HL-60/S4 treated with retinoic acid at 250 ng/mL for 4 days and 3 days (cell line): Measurements from ENCODE around the gene PSMC6.
"Not testable (repeated sequence)": the region's sequence is repeated elsewhere in the genome, so short reads cannot be mapped to it uniquely, and the experiment has no call there.

ENCODE experiments used
- in situ Hi-C: fragments of 300-500 bp; cut with MboI; formaldehyde crosslinking; loops from 2 replicates; pipeline ENCODE4 v1.7.0; 2022; ENCODE audit warnings: low sequenced_read_pairs

The PSMC6 gene

DNA sequence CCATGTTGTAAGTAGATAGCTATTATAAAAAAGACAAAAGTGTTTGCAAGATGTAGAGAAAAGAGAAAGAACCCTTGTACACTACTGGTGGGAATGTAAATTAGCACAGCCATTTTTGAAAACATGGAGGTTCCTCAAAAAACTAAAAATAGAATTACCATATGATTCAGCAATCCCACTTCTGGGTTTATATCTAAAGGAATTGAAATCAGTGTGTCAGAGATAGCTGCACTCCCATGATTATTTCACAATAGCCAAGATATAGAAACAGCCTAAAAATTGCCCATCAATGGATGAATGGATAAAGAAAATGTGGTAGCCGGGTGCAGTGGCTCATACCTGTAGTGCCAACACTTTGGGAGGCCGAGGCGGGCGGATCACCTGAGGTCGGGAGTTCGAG lies 9.2 kb downstream of the PSMC6 start:
- in situ Hi-C loops: no loop called here

DNA sequence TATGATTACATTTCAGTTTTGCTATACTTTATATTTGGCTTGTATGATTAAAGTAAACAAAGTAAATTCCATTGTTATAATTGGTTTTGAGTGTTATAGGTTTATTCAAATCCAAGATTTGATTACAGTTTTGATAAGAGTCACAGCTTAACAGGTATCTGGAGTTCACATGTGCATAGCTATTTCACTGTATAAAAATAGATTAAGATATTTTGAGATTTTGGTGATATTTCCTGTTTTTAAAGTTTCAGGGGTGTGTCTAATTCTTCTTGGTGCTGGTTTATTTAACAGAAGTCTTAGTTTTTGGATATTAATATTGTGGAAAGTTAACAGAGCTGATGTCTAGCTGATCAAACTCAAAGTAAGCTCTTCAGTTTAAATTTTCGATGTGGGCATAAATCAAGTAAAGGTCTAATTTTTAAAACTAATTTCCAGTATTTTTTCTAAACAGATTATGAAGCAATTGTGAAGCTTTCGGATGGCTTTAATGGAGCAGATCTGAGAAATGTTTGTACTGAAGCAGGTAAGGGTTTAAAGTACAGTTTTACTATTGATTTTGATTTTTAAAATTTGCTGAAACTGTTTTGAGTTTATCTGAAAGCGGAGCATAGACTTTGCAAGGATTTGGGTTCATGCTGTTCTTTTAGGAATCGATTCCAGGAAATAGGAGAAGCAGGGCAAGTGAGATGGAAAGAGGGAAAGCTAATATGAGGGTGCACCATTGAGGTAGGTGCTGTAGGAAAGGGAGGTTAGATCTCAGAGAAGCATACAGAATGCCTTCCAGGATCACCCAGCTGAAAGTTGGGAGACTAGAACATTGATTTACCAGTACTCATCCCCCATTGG lies 16.7 kb downstream of the PSMC6 start:
- in situ Hi-C loops: no loop called here

DNA sequence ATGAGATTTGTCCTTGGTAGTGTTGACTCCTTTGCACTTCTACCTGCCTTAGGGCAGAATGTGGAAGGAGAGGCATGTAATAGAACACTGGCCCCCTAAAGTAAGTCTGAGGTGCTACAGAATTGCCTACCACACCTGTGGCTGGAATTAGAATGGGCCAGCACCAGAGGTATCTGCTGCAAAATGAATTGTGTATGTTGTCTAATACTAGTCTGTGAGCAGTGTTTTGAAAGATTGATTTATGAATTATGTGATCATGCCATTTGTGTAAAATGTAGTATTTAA lies 17.3 kb downstream of the PSMC6 start:
- in situ Hi-C loops: no loop called here

GRCh38 chr14:52727509-52727908 lies 20.5 kb downstream of the PSMC6 start:
- in situ Hi-C loops: not testable (repeated sequence)

DNA sequence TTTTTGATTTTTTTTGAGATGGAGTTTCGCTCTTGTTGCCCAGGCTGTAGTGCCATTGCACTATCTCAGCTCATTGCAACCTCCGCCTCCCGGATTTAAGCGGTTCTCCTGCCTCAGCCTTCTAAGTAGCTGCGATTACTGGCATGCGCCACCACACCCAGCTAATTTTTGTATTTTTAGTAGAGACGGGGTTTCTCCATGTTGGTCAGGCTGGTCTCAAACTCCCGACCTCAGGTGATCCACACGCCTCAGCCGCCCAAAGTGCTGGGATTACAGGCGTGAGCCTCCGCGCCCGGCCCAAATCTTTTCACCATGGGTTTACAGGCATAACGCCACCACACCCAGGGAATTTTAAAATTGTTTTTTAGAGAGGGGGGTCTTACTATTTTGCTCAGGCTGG lies 22.0 kb downstream of the PSMC6 start:
- in situ Hi-C loops: not testable (repeated sequence)

DNA sequence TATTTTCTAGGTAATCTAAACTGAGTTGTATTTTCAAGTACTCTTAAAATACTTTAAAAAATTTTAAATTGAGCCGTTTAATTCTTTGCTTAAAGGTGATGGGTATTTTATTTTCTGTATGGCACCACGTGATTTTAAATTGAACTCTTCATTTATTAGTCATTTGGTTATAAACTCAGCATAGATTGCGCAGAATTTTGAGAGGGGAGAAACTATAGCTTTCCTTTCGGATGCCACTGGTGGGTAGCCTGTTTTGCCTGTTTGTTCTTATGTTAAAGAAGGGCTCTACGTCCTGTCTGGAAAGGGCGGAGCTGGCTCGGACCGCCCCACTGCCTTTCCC lies 22.6 kb downstream of the PSMC6 start:
- in situ Hi-C loops: no loop called here

DNA sequence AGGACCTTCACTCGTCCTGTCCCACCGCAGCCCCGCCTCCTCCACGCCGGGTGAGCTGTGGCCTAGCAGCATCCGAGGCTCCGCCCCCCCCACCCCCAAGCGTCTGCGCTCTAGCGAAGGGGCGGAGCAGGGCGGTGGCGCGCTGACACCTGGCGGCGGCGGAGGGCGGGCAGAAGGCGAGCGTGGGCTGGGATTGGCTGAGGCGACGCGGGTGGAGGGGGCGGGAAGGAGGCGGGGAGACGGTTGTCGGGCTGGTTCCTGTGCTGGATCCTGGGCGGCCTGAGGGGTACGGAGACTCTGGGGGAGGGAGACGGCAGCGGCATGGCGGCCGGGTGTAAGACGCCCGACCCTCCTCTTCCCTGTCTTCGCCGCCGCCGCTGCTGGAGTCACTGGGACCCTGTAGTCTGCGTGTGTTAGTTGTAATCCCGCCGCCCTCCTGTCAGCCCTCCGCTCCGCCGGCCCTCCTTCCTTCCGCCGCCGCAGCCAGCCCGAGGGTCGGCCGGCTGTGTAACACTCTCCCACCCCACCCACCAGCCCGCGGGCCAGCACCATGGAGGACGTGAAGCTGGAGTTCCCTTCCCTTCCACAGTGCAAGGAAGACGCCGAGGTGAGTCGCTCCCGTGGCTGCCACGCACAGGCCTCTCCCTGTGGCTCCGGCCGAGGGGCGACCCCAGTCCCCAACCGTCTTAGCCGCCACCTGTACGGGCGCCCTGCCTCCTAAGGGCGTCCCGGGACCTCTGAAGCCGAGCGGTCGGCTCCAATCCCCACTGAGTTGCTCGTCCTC lies 23.1 kb downstream of the PSMC6 start, which contains the start of gene STYX:
Gene STYX (plus strand): TSS at position 242 of the 784 bp plus-strand sequence. CDS start 309 bp downstream, at position 551.
- in situ Hi-C loops: no loop called here

- in situ Hi-C loops: no loop called here
Measured at GRCh38 chr14:52730709-52731111, 23.7 kb downstream of the PSMC6 start.

GRCh38 chr14:52733824-52734223 lies 26.8 kb downstream of the PSMC6 start:
- in situ Hi-C loops: no loop called here

- in situ Hi-C loops: no loop called here
Measured at GRCh38 chr14:52735921-52736489, 29.0 kb downstream of the PSMC6 start.

GRCh38 chr14:52738409-52738808 lies 31.4 kb downstream of the PSMC6 start:
- in situ Hi-C loops: no loop called here

DNA sequence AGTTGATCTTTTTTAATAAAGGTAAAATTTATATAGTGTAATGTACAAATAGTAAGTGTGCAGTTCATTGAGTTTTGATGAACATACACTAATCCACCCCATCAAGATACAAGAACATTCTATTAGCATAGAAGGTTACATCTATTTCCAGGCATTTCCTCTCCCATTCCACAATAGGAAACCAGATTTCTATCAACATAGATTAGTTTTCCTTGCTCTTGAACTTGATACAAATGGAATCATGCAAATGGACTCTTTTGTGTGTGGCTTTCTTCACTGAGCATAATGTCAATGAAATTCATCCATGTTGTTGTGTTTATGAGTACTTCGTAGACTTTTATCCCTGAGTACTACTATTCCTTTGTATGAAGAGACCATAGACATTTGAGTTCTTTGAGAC lies 33.8 kb downstream of the PSMC6 start:
- in situ Hi-C loops: no loop called here

- in situ Hi-C loops: no loop called here
Measured at GRCh38 chr14:52741865-52742264, 34.9 kb downstream of the PSMC6 start.

DNA sequence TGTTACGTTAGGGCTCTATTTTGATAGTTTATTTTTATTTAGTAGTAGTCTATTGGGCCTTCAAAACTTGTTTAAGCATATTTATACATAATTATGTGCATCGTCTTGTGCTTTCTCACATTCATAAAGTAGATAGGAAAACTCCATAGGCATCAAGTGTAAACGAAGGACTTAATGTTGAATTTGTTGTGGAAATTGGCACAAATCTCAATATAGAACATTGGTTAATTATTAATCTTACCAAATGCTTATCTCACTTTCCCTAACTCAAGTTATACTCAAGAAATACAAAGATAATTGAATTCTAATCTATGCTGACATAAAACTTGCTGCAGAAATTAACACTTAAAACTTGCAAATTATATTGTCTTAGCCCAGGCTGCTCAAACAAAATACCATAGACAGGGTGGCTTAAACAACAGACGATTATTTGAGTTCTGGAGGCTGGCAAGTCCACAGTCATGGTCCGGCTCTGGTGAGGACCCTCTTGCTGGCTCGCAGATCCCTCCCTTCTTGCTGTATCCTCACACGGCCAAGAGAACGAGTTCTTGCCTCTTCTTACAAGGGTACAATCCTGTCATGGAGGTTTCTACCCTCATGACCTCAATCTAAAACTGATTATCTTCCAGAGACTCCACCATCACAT lies 41.8 kb downstream of the PSMC6 start:
- in situ Hi-C loops: no loop called here

DNA sequence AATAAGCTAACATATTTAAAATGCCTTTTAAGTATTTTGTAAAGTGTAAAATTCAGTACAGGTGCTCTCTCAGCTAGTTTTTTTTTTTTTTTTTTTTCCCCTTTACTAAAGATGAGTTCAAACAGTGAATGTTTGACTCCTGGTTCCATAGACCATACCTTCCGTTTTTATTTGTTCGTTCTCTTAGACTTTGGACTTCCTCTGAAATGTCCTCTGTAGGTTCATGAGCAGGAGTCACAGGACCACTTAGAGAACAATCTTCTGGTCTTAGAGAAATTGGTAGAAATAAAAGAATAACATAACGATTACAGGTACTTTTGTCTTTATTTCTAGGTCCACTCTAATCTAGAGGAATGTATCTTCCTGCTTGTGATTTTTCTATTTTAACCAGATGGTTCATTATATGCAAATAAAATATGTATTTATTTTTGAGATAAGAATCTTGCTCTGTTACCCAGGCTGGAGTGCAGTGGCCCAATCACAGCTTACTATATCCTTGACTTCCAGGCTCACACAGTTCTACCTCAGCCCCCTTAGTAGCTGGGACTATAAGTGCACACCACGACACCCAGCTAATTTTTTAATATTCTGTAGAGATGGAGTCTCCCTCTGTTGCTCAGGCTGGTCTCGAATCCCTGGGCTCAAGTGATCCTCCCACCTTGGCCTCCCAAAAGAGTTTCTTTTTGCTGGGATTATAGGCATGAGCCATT lies 48.8 kb downstream of the PSMC6 start:
- in situ Hi-C loops: no loop called here

- in situ Hi-C loops: no loop called here
Measured at GRCh38 chr14:52759145-52759544, 52.1 kb downstream of the PSMC6 start.

GRCh38 chr14:52762923-52763322 lies 55.9 kb downstream of the PSMC6 start:
- in situ Hi-C loops: not testable (repeated sequence)

DNA sequence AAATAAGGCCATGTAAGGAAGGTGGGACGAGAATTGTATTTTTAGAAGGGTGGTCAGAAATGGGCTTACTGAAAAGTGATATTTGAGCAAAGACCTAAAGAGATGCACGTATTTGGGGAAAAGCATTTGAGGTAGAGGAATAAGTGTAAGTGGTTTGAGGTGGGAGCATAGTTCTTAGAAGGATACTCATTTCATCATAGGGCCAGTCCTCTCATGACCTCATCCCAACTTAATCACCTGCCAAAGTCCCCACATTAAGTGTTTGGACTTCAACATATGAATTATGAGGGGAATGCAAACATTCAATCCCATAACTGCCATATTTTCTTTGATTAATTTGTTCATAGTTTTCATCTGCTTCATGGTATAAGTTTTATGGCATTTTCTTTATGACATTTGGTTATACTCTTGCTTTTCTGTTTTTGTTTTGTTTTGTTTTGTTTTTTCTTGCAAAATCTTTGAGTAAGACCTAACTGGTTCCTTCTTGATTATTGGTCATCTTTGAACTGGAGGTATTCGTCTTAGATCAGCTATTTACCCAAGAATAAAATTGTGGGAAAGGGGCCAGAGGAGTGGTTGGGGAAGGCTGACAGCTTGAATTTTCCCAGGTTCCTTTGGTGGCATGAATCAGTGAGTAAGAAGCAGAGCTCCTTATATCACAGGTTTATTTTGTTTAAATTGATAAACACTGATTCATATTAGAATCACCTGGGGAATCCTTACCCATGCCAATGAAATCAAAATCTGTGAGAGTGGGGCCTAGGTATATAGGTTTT lies 60.2 kb downstream of the PSMC6 start:
- in situ Hi-C loops: no loop called here

GRCh38 chr14:52769887-52770286 lies 62.9 kb downstream of the PSMC6 start:
- in situ Hi-C loops: no loop called here

GRCh38 chr14:52776816-52777215 lies 69.8 kb downstream of the PSMC6 start:
- in situ Hi-C loops: no loop called here
